Fibroblast of skin of back (primary cell): ENCODE measurements around the gene KHSRP.

Experiments used
- DNase-seq: peaks from one replicate; pipeline ENCODE4 v3.0.0-alpha.2; 2013

KHSRP gene

GRCh38 chr19:6384381-6384780, 40.2 kb downstream of the KHSRP start:
- DNase-seq = no peak

GRCh38 chr19:6383188-6383587, 41.4 kb downstream of the KHSRP start:
- no peak for DNase-seq

- DNase-seq = no peak
Measured at GRCh38 chr19:6381030-6381750, 43.4 kb downstream of the KHSRP start.

- no peak for DNase-seq
Measured at GRCh38 chr19:6379744-6380143, 44.9 kb downstream of the KHSRP start.

- DNase-seq = no peak
Measured at GRCh38 chr19:6378486-6378885, 46.1 kb downstream of the KHSRP start.

- peak; percentile 74 for DNase-seq
Measured at GRCh38 chr19:6378041-6378440, 46.6 kb downstream of the KHSRP start.

GRCh38 chr19:6376512-6377190, 48.0 kb downstream of the KHSRP start:
- DNase-seq = no peak

GRCh38 chr19:6375411-6376010, 49.1 kb downstream of the KHSRP start, which contains the start of gene PSPN:
Gene PSPN, minus strand, starts transcription at chr19:6375933. Its CDS starts 84 bp downstream, at chr19:6375849.
- no peak for DNase-seq

GRCh38 chr19:6374711-6375410, 49.8 kb downstream of the KHSRP start:
- no peak for DNase-seq

- DNase-seq = no peak
Measured at GRCh38 chr19:6374161-6374709, 50.4 kb downstream of the KHSRP start.

GRCh38 chr19:6373813-6374108, 50.9 kb downstream of the KHSRP start:
- no peak for DNase-seq

- DNase-seq = peak; percentile 96
Measured at GRCh38 chr19:6373096-6373812, 51.4 kb downstream of the KHSRP start.

GRCh38 chr19:6372594-6373095, 52.0 kb downstream of the KHSRP start, which contains the start of gene ALKBH7:
Gene ALKBH7, plus strand, starts transcription at chr19:6372794. Its CDS starts 27 bp downstream, at chr19:6372821.
- DNase-seq = peak; percentile 100

GRCh38 chr19:6364353-6364752, 60.3 kb downstream of the KHSRP start:
- DNase-seq = no peak
